ENCODE data around the gene RERE.

DNA sequence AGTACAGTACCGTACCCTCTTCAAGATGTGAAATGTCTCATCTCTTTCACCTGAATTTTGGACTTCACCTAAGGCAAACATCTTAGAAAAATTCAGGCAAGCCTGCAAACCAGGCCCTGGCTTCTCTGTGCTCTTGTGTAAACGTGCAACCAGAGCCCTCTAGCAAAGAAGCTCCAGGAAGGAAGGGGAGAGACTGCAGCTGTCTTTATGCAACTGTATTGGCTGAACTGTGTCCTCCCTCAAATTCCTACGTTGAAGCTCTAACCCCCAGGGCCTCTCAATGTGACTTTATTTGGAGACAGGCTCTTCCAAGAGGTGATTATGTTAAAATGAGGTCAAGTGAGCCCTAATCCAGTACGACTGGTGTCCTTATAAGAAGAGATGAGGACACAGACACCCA is 439.3 kb downstream of the RERE start:
- TF ChIP-seq, protein P1, sequence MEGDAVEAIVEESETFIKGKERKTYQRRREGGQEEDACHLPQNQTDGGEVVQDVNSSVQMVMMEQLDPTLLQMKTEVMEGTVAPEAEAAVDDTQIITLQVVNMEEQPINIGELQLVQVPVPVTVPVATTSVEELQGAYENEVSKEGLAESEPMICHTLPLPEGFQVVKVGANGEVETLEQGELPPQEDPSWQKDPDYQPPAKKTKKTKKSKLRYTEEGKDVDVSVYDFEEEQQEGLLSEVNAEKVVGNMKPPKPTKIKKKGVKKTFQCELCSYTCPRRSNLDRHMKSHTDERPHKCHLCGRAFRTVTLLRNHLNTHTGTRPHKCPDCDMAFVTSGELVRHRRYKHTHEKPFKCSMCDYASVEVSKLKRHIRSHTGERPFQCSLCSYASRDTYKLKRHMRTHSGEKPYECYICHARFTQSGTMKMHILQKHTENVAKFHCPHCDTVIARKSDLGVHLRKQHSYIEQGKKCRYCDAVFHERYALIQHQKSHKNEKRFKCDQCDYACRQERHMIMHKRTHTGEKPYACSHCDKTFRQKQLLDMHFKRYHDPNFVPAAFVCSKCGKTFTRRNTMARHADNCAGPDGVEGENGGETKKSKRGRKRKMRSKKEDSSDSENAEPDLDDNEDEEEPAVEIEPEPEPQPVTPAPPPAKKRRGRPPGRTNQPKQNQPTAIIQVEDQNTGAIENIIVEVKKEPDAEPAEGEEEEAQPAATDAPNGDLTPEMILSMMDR (IDR thresholded peaks at IDR 0.05; ENCODE audit: insufficient read depth, low read depth, low read length): no peak
- no peak for TF ChIP-seq EZH2 (IDR thresholded peaks at IDR 0.05; ENCODE audit: insufficient read depth, low read length)
